T-helper 1 cell treated with Interleukin-12 subunit alpha and Interleukin-12 subunit beta and Interleukin-4 antibody, amounts not matched to agents 30 ng/mL and 1 ng/mL, for 36 hours (primary cell): ENCODE measurements around the gene LRRC8A. TPM values are rescaled to one million over a fixed set of nuclear protein-coding genes. Genes with fewer than 3 reads are reported as not detected.

Source experiments
- intact Hi-C: fragments of 100-400 bp; cut with micrococcal nuclease; formaldehyde crosslinking; loops from one replicate; pipeline ENCODE4 v1.15.1; 2024
- total RNA-seq: library from RNA; stranded (reverse); gene quantifications from 2 replicates; pipeline ENCODE4 v1.2.3, GENCODE V29; 2022

LRRC8A gene
- total RNA-seq, 1 donor from 2014 or later = 60.1 TPM

DNA sequence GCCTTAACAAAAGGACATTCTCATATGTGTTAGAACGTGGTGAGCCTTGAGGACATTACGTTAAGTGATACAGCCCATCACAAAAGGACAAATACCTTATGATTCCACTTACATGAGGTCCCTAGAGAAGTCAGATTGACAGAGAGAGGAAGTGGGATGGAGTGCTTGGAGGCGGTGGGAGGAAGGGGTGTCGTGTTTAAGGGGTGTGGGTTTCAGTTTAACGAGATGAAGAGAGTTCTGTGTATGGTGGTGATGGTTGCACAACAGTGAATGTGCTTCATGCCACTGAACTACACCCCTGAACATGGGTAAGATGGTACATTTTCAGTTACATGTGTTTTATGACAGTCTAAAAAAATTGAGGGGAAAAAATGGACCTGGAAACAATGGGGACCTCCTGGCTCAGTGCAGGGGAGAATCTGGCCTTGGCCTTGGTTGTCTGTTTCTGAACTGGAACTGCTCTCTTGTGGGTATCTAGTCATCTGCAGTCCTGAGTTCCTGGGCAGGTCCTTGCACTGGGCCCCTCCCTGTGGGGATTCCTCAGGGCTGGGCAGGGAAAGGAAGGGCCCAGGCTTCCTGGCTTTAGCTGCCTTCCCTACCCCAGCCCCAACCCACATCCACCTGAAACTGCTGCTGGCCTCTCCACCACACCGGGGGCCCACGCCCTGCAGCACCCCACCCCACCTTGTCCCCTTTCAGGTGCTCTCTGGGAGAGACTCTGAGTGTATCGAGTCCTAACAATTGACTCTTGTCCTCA is 17.8 kb downstream of the LRRC8A start:
- intact Hi-C loops = loop anchor here (5.0 kb wide), 1 partner anchor 212 kb away; the partner anchor contains the start of gene SET

DNA sequence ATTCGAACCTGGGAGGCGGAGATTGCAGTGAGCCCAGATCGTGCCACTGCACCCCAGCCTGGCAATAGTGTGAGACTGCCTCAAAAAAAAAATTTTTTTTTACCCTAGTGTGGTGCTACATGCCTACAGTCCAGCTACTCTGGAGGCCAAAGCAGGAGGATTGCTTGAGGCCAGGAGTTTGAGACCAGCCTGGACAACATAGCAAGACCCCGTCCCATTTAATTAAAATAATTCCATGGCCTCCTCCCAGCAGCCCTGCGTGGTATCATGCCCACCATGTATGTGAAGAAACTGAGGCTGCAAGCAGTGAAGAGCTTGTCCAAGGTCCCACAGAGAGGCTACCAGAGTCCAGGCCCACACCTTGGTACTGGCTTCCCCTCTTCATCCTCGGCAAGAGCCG is 19.4 kb downstream of the LRRC8A start:
- intact Hi-C loops = loop anchor here (5.0 kb wide), 1 partner anchor 214 kb away; the partner anchor contains the start of gene SET

DNA sequence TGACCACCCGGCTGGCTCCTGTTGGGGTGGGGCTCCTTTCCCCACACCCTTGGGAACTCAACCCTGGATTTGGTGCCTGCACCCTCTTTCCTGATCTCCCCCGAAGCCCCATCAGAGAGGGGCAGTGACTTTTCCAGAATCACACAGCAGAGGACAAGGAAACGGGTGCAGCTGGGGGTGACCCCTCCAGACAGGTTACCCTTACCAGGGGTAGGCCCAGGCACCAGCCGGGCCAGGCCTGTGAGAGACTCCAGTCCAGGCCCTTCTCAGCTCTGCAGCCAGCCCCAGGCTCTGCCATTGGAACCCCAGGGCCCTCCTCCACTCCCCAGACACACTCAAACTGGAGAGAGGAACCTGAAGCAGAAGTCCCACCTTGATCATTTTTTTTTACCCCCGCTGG is 19.9 kb downstream of the LRRC8A start:
- intact Hi-C loops = loop anchor here (1.0 to 5.0 kb wide), 8 partner anchors 20 to 215 kb away; partner anchors contain the start of genes DOLK, ENDOG, LRRC8A and MIGA2

DNA sequence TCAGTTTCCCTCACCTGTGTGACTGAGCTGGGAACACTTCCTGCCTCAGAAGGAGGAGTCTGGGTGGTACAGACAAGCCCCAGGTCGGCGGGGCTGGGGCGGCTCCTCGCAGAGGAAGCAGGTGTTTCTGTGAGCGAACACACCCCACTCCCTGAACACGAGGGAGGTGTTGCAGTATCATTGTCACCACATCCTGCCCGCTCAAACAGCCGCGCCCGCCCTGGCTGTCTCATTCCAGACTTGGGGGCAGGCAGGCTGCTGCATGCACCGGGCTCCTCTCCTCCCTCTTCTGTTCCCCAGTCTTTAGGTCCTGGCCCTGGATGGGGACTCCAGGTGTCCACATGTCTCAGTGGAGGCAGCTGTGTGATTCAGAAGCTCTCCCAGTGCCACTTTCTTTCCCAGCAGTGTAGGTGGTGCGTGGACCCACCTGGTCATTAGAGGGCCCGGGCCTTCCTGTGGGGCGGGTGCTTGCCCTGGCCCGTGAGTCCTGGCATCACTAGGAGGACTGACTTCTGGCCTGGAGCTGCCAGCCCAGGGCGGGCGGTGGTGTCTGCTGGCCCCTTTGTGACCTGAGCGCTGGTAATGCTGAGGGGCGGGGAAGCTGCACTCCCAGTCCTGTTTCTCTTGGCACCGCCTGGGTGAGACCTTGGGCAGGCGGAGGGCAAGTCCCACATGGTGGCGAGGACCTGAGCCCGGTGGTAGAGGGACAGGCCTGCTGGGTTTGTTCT is 20.6 kb downstream of the LRRC8A start:
- intact Hi-C loops = loop anchor here (1.0 to 5.0 kb wide), 8 partner anchors 20 to 215 kb away; partner anchors contain the start of genes DOLK, ENDOG, LRRC8A and MIGA2

DNA sequence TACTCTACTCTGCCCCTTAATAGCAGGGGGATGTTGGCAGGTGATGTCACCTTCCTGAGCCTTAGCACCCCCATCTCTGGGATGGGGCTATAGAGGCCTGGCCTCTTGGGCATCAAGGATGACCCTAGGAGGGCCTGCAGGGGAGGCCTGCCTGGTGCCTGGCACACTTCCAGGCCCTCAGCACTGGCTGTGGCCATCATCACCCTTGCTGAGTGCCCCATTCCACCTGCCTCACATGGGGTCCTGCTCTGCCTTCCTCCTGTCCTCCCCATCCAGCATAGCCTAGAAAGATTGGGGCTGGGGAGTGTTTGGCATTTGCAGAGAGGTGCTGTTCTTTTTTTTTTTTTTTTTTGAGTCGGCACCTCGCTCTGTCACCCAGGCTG is 21.1 kb downstream of the LRRC8A start:
- intact Hi-C loops = loop anchor here (2.0 to 5.0 kb wide), 2 partner anchors 134 to 216 kb away; partner anchors contain the start of genes MIGA2 and SET

DNA sequence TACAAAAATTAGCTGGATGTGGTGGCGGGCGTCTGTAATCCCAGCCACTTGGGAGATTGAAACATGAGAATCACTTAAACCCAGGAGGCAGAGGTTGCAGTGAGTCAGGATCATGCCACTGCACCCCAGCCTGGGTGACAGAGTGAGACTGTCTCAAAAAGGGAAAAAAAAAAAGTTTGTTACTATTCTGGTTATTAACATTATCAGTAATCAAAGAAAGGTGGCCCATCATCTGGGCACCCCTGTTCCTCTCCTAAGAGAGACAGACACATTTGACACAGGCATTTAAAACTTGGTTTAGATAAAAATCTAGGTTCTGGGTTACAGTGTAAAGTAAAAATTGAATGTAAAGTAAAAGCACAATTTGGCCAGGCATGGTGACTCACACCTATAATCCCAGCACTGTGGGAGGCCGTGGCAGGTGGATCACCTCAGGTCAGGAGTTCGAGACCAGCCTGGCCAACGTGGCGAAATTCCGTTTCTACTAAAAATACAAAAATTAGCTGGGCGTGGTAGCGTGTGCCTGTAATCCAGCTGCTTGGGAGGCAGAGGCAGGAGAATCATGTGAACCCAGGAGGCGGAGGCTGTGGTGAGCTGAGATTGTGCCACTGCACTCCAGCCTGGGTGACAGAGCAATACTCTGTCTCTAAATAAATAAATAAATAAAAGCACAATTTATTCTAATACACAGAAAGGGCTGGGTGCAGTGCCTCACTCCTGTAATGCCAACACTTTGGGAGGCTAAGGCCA is 22.1 kb downstream of the LRRC8A start:
- intact Hi-C loops = loop anchor here (2.0 to 5.0 kb wide), 2 partner anchors 133 to 217 kb away; partner anchors contain the start of genes MIGA2 and SET

DNA sequence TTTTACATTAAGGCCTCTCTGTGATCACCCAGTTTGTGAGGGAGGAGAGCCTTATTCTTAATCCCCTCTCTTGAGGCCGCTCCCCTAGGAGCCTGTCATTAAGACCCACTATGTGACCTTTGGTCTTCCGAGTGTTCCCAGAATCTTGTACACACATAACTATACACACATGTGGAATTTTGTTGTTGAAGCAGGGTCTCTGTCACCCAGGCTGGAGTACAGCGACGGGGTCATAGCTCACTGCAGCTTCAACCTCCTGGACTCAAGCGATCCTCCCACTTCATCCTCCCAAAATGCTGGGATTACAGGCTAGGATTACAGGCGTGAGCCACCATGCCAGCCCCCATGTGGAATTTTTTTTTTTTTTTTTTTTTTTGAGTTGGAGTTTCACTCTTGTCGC is 24.0 kb downstream of the LRRC8A start:
- intact Hi-C loops = no loop called here

DNA sequence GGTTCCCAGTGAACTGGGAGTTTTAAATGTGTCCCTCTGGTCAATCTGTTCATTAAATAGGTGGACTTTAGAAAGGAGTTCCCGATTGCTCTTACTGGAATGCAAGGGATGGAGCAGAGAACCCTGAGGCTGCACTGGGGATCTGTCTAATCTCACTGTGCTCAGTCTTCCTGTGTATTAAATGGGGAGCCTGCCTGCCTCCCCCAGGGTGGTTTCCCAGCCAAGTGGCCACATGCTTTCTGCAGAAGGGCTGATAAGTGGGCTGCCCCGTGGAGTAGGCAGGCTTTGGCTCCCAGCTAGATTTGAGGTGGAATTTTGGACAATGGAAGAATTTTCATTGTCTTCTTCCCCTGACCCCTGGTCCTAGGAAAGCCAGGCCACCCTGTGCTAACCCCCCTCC is 24.8 kb downstream of the LRRC8A start:
- intact Hi-C loops = no loop called here

DNA sequence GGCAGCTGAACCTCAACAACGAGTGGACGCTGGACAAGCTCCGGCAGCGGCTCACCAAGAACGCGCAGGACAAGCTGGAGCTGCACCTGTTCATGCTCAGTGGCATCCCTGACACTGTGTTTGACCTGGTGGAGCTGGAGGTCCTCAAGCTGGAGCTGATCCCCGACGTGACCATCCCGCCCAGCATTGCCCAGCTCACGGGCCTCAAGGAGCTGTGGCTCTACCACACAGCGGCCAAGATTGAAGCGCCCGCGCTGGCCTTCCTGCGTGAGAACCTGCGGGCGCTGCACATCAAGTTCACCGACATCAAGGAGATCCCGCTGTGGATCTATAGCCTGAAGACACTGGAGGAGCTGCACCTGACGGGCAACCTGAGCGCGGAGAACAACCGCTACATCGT is 26.4 kb downstream of the LRRC8A start:
- intact Hi-C loops = no loop called here

DNA sequence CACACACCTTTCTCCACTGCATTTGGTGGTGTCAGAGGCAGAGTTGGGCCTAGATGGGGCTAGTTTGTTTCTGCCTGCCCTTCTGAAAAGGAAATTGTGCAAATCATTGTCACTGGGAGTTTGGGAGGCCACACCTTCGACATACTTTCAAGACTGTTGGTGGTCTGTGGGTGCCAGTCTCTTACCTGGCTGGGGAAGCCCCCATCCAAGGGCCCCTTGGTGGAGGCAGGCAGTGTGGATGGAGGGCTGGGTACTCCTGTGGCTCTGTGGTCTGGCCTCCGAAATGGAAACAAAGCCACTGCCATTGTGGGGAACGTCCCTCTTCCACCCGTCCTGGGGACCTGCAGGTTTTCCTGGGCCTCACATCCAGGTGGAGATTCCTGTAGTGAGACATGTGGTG is 27.9 kb downstream of the LRRC8A start:
- intact Hi-C loops = no loop called here

DNA sequence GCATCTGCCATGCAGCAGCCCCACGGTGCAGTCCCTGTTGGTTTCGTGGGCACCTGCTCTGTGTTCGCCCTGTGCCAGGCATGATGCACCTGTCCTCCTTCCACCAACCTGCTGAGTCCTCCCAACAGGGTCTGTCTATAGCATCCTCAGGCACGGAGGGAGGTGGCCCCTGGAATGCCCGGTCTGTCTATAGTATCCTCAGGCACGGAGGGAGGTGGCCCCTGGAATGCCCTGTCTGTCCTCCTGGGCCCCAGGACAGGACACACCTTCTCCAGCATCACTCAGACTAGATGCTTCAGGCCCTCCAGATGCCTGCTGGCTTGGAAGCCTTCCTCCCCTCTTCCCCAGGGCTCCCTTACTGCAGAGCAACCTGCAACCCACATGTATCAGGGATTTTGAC is 29.0 kb downstream of the LRRC8A start:
- intact Hi-C loops = no loop called here

DNA sequence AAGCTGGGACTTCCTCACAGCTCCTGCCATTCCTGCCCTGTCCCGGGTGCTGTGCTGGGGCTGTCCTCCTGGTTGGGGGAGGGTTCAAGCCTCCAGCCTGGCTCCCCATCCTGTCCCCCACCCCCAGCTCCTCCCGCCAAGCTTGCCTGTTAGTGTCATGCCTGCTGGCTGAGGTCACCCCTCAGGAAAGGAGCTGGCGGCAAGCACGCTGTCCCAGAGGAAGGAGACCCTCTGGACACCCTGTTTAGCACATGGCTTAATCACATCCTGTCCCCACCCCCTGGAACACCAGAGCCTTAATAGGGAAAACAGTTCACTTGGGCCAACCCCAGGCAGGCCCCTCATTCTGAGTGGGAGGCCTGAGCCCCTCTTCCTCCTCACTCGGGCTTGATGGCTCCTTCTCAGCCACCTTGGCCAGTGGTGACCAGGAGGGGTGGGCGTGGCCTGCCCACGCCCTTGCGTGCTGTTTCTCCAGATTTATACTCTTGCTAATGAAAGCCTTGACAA is 29.6 kb downstream of the LRRC8A start:
- intact Hi-C loops = no loop called here

DNA sequence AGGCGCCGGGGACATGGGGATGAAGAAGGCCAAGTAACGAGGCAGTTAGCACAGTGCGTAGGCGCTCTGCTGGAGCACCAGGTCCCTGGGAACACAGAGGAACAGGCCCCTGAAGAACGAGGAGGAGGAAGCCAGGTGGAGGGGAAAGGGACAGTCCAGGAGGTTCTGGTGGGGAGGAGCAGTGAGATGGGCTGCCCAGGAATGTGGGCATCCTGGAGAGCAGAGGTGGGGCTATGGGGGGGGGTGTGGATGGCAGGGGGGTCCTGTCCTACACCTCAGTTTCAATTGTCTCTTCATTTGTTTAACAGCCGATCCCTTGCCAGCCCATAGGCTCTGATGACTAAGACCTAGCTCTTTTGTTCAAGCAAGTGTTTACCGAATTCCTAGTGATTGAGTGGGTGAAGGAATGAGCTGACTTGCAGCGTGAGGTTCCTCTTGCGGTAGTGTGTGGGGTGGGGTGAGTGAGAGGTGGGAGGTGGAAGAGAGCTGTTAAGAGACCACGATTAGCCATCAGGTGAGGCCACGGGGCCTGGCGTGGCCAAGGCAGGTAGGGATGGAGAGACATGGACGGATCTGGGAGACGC is 30.4 kb downstream of the LRRC8A start:
- intact Hi-C loops = no loop called here

DNA sequence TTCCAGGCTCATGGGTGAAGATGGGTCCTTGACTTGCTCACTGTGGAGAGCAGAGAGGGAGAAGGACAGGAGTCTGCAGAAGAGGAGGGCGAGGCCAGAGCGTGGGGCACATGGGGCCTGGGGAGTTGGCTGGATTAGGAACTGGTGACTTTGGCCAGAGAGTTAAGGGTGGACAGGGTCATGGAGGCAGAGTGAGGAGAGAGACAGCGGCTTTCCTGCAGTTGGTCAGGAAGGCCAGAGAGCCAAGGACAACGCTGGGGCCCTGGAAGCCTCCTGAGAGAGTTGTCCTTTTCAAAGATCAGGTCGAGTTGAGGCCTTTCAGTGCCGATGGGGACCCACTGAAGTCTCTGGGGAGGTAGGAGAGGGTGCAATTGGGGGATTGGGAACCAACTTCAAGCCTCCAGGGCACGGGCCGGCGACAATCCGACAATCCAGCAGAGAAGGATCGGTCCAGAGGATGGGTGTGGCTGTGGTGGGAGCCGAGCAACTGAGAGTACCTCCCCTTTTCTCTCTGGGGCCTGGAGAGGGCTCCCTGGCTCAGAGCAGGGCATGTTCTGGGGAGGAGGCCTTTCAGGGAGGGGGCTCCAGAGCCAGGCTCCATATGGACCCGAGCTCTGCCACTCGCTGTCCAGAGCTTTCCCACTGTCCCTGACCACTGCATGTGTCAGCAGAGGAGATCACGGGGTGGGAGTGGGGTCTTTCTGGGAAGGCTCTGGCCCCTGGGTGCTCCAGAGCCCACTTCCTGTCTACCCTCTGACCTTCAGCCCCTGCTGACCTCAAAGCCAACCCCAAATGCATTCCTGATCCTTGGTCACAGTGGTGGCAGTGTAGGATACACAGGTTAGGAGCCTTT is 31.3 kb downstream of the LRRC8A start:
- intact Hi-C loops = no loop called here

DNA sequence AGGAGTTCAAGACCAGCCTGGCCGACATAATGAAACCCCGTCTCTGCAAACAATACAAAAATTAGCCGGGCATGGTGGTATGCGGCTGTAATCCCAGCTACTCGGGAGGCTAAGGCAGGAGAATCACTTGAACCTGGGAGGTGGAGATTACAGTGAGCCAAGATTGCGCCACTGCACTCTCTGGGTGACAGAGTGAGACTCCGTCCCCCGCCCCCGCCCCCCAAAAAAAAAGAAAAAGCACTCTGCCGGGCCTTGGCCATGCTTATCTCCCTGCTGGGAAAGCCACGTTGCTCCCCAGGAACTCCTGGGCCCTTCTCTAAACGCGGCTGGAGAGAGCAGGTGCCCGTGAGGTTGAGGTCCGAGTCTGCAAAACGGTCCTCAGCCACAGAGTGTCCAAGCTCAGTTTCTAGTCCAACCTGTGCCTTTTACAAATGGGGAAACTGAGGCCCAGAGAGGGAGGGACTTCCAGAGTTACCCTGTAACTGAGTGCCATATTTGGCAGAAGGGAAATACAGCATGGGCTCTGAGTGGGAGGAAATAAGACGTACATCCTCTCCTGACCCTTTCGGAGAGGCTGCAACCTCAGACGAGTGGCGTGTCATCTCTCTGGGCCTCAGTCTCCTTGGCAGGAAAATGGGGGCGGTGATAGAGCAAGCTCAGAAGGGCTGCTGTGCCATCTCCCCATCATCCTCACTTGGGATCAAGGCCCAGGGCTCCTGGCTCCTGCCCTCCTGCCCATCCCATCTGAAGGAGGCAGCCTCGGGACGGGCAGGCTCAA is 32.3 kb downstream of the LRRC8A start:
- intact Hi-C loops = no loop called here

DNA sequence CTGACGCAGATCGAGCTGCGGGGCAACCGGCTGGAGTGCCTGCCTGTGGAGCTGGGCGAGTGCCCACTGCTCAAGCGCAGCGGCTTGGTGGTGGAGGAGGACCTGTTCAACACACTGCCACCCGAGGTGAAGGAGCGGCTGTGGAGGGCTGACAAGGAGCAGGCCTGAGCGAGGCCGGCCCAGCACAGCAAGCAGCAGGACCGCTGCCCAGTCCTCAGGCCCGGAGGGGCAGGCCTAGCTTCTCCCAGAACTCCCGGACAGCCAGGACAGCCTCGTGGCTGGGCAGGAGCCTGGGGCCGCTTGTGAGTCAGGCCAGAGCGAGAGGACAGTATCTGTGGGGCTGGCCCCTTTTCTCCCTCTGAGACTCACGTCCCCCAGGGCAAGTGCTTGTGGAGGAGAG is 34.3 kb downstream of the LRRC8A start:
- intact Hi-C loops = no loop called here

DNA sequence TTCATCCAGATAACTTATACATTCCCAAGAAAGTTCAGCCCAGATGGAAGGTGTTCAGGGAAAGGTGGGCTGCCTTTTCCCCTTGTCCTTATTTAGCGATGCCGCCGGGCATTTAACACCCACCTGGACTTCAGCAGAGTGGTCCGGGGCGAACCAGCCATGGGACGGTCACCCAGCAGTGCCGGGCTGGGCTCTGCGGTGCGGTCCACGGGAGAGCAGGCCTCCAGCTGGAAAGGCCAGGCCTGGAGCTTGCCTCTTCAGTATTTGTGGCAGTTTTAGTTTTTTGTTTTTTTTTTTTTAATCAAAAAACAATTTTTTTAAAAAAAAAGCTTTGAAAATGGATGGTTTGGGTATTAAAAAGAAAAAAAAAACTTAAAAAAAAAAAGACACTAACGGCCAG is 34.8 kb downstream of the LRRC8A start:
- intact Hi-C loops = no loop called here

DNA sequence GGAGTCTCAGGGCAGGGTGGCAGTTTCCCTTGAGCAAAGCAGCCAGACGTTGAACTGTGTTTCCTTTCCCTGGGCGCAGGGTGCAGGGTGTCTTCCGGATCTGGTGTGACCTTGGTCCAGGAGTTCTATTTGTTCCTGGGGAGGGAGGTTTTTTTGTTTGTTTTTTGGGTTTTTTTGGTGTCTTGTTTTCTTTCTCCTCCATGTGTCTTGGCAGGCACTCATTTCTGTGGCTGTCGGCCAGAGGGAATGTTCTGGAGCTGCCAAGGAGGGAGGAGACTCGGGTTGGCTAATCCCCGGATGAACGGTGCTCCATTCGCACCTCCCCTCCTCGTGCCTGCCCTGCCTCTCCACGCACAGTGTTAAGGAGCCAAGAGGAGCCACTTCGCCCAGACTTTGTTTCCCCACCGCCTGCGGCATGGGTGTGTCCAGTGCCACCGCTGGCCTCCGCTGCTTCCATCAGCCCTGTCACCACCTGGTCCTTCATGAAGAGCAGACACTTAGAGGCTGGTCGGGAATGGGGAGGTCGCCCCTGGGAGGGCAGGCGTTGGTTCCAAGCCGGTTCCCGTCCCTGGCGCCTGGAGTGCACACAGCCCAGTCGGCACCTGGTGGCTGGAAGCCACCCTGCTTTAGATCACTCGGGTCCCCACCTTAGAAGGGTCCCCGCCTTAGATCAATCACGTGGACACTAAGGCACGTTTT is 35.4 kb downstream of the LRRC8A start:
- intact Hi-C loops = no loop called here

DNA sequence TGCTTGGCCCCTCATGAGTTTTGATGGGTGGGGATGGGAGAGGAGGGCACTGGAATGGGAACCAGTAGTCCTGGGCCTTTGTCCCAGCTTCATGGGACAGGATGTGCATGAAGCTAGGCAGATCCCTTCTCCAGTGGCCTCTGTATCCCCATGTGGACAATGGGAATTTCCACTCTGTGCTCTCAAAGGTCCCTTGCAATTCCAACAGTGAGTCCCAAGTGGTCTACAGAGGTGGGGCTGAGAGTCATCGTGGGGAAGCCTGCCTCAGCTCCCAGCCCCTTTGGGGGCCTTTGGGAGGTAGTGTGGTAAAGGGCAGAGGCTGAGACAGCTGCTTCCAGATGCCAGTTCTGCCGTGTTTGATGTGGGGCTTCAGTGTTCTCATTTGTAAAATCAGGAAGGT is 37.0 kb downstream of the LRRC8A start:
- intact Hi-C loops = no loop called here
